ENCODE data around the gene BANK1. TPM values are rescaled to one million over a fixed set of nuclear protein-coding genes. Genes with fewer than 3 reads are reported as not detected.

Gene BANK1
- total RNA-seq, 1 experiment from 2014 or later = 2.4 TPM

DNA sequence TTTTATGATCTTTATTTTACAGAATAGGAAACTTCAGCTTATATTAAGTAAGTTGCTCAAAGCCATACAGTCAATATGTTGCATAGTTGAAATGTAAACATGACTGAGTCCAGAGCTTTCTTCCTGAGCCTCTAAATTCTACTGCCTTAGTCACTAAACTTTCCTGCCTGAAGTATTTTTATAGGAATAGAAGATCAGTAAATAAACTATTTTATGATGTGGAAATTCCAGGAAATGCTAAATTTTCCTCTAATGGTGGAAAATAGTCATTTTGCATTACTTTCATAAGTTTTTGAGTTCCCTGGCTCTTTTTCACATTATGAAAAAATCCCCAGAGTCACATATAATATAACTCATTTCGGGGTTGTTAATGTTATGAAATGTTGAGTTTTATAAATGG lies 182.8 kb downstream of the BANK1 start:
- ATAC-seq (no peak), DNase-seq (ENCODE audit: low read depth, low spot score) (no peak)
- Histone ChIP-seq H3K27ac (ENCODE audit: low read depth, low read length) (no peak overlapping the region), H2AFZ (ENCODE audit: low read depth, low read length, poor library complexity, severe bottlenecking) (no peak overlapping the region), H3K9me3 (ENCODE audit: control insufficient read depth in 1 of 2, insufficient read depth in 1 of 2, low read depth in 1 of 2, low read length in 2 of 2) (no peaks in the 10 kb centered on the region), H4K20me1 (ENCODE audit: insufficient read depth) (no peaks in the 10 kb centered on the region), H3K9ac (ENCODE audit: low read length) (no peak overlapping the region), H3K4me3 (replicated peaks in 1 of 2; ENCODE audit: low read depth in 1 of 2, low read length in 2 of 2) (no peak overlapping the region), H3K27me3 (ENCODE audit: insufficient read depth, low read length) (no peaks in the 10 kb centered on the region), H3K79me2 (ENCODE audit: insufficient read depth, low read length) (no peaks in the 10 kb centered on the region), H3K9me2 (ENCODE audit: insufficient read depth) (no peaks in the 10 kb centered on the region), H3K4me2 (ENCODE audit: low read length) (no peak overlapping the region), H3K36me3 (ENCODE audit: control insufficient read depth in 1 of 2, insufficient read depth in 2 of 2, low read length in 2 of 2) (no peaks in the 10 kb centered on the region), H3K4me1 (ENCODE audit: control insufficient read depth in 1 of 2, insufficient read depth in 2 of 2, low read length in 2 of 2) (peaks cover 6 to 9% of the 10 kb centered on the region in 2 experiments; a peak in 3 of 4 replicates)
- no TSS peak for BruUV-seq (replicated peaks)
- RAD21 ChIA-PET (ENCODE audit: low non-redundant PET in 1 of 2, low total read pairs in 2 of 2, uncharacterized antibody in 2 of 2, unreplicated experiment in 2 of 2) = no interaction called here
- CTCF ChIA-PET = no interaction called here
- intact Hi-C loops (cut with micrococcal nuclease) = no loop called here
- POLR2A ChIA-PET = no interaction called here
- TF ChIP-seq EZH2 (IDR thresholded peaks at IDR 0.05) = no peak
- no peak for TF ChIP-seq ELF1 (IDR thresholded peaks at IDR 0.05; ENCODE audit: borderline replicate concordance, low read depth)
- TF ChIP-seq ZBTB33 (IDR thresholded peaks at IDR 0.05; ENCODE audit: extremely low read depth, insufficient replicate concordance, low read length) = no peak
- no peak for TF ChIP-seq SIN3A (IDR thresholded peaks at IDR 0.05; ENCODE audit: low read depth)

GRCh38 chr4:101977076-101977475 lies 186.5 kb downstream of the BANK1 start:
- Histone ChIP-seq H3K4me3 (replicated peaks in 1 of 2; ENCODE audit: low read depth in 1 of 2, low read length in 2 of 2) (no peak overlapping the region), H3K9me3 (ENCODE audit: control insufficient read depth in 1 of 2, insufficient read depth in 1 of 2, low read depth in 1 of 2, low read length in 2 of 2) (no peaks in the 10 kb centered on the region), H3K36me3 (ENCODE audit: control insufficient read depth in 1 of 2, insufficient read depth in 2 of 2, low read length in 2 of 2) (no peaks in the 10 kb centered on the region), H3K9ac (ENCODE audit: low read length) (no peak overlapping the region), H3K4me1 (ENCODE audit: control insufficient read depth in 1 of 2, insufficient read depth in 2 of 2, low read length in 2 of 2) (peaks cover 13 to 16% of the 10 kb centered on the region in 2 experiments; a peak in 3 of 4 replicates), H3K9me2 (ENCODE audit: insufficient read depth) (no peaks in the 10 kb centered on the region), H3K4me2 (ENCODE audit: low read length) (peak overlapping the region; percentile 48), H3K27ac (ENCODE audit: low read depth, low read length) (no peak overlapping the region), H3K79me2 (ENCODE audit: insufficient read depth, low read length) (no peaks in the 10 kb centered on the region), H4K20me1 (ENCODE audit: insufficient read depth) (no peaks in the 10 kb centered on the region), H2AFZ (ENCODE audit: low read depth, low read length, poor library complexity, severe bottlenecking) (peak overlapping the region; percentile 19), H3K27me3 (ENCODE audit: insufficient read depth, low read length) (no peaks in the 10 kb centered on the region)
- no TSS peak for BruUV-seq (replicated peaks)
- POLR2A ChIA-PET = no interaction called here
- peak; percentile 89 for ATAC-seq
- intact Hi-C loops (cut with micrococcal nuclease) = no loop called here
- CTCF ChIA-PET = no interaction called here
- DNase-seq (ENCODE audit: low read depth, low spot score) = peak; percentile 92
- RAD21 ChIA-PET (ENCODE audit: low non-redundant PET in 1 of 2, low total read pairs in 2 of 2, uncharacterized antibody in 2 of 2, unreplicated experiment in 2 of 2) = no interaction called here
- peak; percentile 77; the same call in 1 of the 2 replicates for TF ChIP-seq SIN3A (IDR thresholded peaks at IDR 0.05; ENCODE audit: low read depth)
- no peak for TF ChIP-seq ELF1 (IDR thresholded peaks at IDR 0.05; ENCODE audit: borderline replicate concordance, low read depth)
- no peak for TF ChIP-seq EZH2phosphoT487 (IDR thresholded peaks at IDR 0.05; ENCODE audit: borderline replicate concordance)
- TF ChIP-seq, protein P1, sequence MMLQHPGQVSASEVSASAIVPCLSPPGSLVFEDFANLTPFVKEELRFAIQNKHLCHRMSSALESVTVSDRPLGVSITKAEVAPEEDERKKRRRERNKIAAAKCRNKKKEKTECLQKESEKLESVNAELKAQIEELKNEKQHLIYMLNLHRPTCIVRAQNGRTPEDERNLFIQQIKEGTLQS (IDR thresholded peaks at IDR 0.05) = peak; percentile 59; the same call in 1 of the 2 replicates
- no peak for TF ChIP-seq YY1 (IDR thresholded peaks at IDR 0.05; ENCODE audit: extremely low read depth, insufficient replicate concordance, low read depth, low read length)
- TF ChIP-seq CTCF (IDR thresholded peaks at IDR 0.05 in 2 of 3, conservative IDR thresholded peaks at IDR 0.05 in 1 of 3; ENCODE audit: borderline replicate concordance in 1 of 3, insufficient read depth in 1 of 3, low read depth in 2 of 3, low read length in 2 of 3) = no peak
- TF ChIP-seq RAD21 (IDR thresholded peaks at IDR 0.05; ENCODE audit: low read depth) = peak; percentile 30; the same call in 1 of the 2 replicates
- peak; percentile 98 for TF ChIP-seq CBX3 (IDR thresholded peaks at IDR 0.05; ENCODE audit: low read depth)
- no peak for TF ChIP-seq ZBTB33 (IDR thresholded peaks at IDR 0.05; ENCODE audit: extremely low read depth, insufficient replicate concordance, low read length)
- TF ChIP-seq SRF (IDR thresholded peaks at IDR 0.05; ENCODE audit: low read depth) = peak; percentile 46; the same call in 1 of the 2 replicates
- peak; percentile 88 for TF ChIP-seq JUND (IDR thresholded peaks at IDR 0.05)
- TF ChIP-seq CEBPB (IDR thresholded peaks at IDR 0.05; ENCODE audit: low read depth) = peak; percentile 91

Measured in HCT116 (cell line).